ENCODE measurements around the gene SLC16A5.

GRCh38 chr17:75099881-75100595 is 12.3 kb downstream of the SLC16A5 start:
- no peak for TF ChIP-seq CTCF (IDR thresholded peaks at IDR 0.05)
- TF ChIP-seq POLR2A (IDR thresholded peaks at IDR 0.05) = no peak
